ENCODE data around the gene LRCH4. TPM values are rescaled to one million over a fixed set of nuclear protein-coding genes. Genes with fewer than 3 reads are reported as not detected.

The LRCH4 gene
- total and polyA plus RNA-seq, 2 of the 13 experiments (the other 11 are each of a cell fraction or from before 2014, with no cell fraction given), result 7.0 to 9.3 TPM

DNA sequence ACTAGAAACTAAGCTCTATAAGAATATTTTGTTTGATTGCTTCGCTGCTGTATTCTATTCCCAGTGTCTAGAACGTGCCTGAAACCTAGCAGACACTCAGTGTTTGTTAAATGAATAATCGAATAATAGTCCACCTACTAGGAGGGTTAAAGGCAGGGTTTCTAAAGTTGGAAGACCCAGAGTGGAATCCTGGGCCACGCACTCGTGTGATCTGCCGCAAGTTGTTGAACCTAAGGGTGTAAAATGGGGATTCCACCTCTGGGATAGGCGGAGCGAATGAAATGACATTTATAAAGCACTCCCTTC, 47.6 kb downstream of the LRCH4 start:
- DNase-seq (ENCODE audit: low spot score) (no peak), FAIRE-seq (no peak), ATAC-seq (no peak)
- Histone ChIP-seq H2AFZ (ENCODE audit: low read length) (no peak overlapping the region), H3K27ac (ENCODE audit: extremely low read length, insufficient read depth, low read length) (peak overlapping the region; percentile 81), H3K36me3 (replicated peaks in 1 of 2; ENCODE audit: control insufficient read depth in 1 of 2, insufficient read depth in 2 of 2, low read length in 2 of 2) (no peaks in the 10 kb centered on the region; a peak in 1 of 5 replicates), H3K9ac (ENCODE audit: insufficient read depth, low read depth, low read length) (peak overlapping the region; percentile 65), H3K9me3 (ENCODE audit: low read length) (no peaks in the 10 kb centered on the region), H3K4me2 (ENCODE audit: low read depth, low read length) (peak overlapping the region; percentile 98), H3K27me3 (ENCODE audit: control insufficient read depth in 1 of 2, insufficient read depth in 2 of 2, low read length in 2 of 2) (no peaks in the 10 kb centered on the region; a peak in 1 of 5 replicates), H3K4me3 (replicated peaks in 1 of 3; ENCODE audit: insufficient read depth in 1 of 3, low read depth in 2 of 3, low read length in 3 of 3) (peak overlapping the region; percentile 40 to 67 (median 41); a peak in 5 of 6 replicates), H3K4me1 (ENCODE audit: insufficient read depth, low read length) (peaks cover 55% of the 10 kb centered on the region), H4K20me1 (ENCODE audit: insufficient read depth, low read length) (no peaks in the 10 kb centered on the region), H3K79me2 (ENCODE audit: insufficient read depth, low read length) (peaks cover 35% of the 10 kb centered on the region)
- TSS peak; percentile 99 for BruUV-seq (replicated peaks)
- CTCF ChIA-PET (ENCODE audit: low intra/inter-chr PET ratio, low total read pairs), result no interaction called here
- intact Hi-C loops (cut with micrococcal nuclease; ENCODE audit: unreplicated experiment) (loop anchor here (2.0 kb wide), 1 partner anchor 36 kb away; no protein-coding TSS in a partner anchor), in situ Hi-C loops (cut with HindIII; ENCODE audit: extremely low pct_ligation_motif_present, low pct_unique_long_range_greater_than_20kb) (no loop called here)
- 10% methylated on average over 8 of the region's 8 CpGs for WGBS (ENCODE audit: low lambda C conversion rate)
- POLR2A ChIA-PET, result interaction anchor here (1.0 to 2.4 kb wide), 8 partner anchors 11 to 351 kb away, joined by 4 to 19 read pairs (median 6); partner anchors contain the start of genes FBXO24, LRCH4, MOSPD3 and TSC22D4
- TF ChIP-seq, protein P1, sequence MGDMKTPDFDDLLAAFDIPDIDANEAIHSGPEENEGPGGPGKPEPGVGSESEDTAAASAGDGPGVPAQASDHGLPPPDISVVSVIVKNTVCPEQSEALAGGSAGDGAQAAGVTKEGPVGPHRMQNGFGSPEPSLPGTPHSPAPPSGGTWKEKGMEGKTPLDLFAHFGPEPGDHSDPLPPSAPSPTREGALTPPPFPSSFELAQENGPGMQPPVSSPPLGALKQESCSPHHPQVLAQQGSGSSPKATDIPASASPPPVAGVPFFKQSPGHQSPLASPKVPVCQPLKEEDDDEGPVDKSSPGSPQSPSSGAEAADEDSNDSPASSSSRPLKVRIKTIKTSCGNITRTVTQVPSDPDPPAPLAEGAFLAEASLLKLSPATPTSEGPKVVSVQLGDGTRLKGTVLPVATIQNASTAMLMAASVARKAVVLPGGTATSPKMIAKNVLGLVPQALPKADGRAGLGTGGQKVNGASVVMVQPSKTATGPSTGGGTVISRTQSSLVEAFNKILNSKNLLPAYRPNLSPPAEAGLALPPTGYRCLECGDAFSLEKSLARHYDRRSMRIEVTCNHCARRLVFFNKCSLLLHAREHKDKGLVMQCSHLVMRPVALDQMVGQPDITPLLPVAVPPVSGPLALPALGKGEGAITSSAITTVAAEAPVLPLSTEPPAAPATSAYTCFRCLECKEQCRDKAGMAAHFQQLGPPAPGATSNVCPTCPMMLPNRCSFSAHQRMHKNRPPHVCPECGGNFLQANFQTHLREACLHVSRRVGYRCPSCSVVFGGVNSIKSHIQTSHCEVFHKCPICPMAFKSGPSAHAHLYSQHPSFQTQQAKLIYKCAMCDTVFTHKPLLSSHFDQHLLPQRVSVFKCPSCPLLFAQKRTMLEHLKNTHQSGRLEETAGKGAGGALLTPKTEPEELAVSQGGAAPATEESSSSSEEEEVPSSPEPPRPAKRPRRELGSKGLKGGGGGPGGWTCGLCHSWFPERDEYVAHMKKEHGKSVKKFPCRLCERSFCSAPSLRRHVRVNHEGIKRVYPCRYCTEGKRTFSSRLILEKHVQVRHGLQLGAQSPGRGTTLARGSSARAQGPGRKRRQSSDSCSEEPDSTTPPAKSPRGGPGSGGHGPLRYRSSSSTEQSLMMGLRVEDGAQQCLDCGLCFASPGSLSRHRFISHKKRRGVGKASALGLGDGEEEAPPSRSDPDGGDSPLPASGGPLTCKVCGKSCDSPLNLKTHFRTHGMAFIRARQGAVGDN (CRISPR knock-in tag; IDR thresholded peaks at IDR 0.05), result no peak
- TF ChIP-seq ZNF274 (CRISPR knock-in tag; IDR thresholded peaks at IDR 0.05) (no peak), REPIN1 (CRISPR knock-in tag; IDR thresholded peaks at IDR 0.05; ENCODE audit: borderline replicate concordance, low read depth) (no peak), RORA (CRISPR knock-in tag; IDR thresholded peaks at IDR 0.05) (no peak), ZNF30 (CRISPR knock-in tag; IDR thresholded peaks at IDR 0.05) (no peak), ZNF232 (CRISPR knock-in tag; IDR thresholded peaks at IDR 0.05; ENCODE audit: borderline replicate concordance) (0 out of 2 replicates have a peak, but pooled peaks have one; percentile 44), POLR2G (IDR thresholded peaks at IDR 0.05; ENCODE audit: low read depth, low read length) (no peak), ZNF816 (CRISPR knock-in tag; IDR thresholded peaks at IDR 0.05; ENCODE audit: borderline replicate concordance) (no peak), ZFP90 (CRISPR knock-in tag; IDR thresholded peaks at IDR 0.05; ENCODE audit: borderline replicate concordance) (0 out of 2 replicates have a peak, but pooled peaks have one; percentile 5), ZBTB38 (CRISPR knock-in tag; IDR thresholded peaks at IDR 0.05) (no peak), CEBPG (CRISPR knock-in tag; IDR thresholded peaks at IDR 0.05) (no peak), KLF15 (CRISPR knock-in tag; IDR thresholded peaks at IDR 0.05; ENCODE audit: borderline replicate concordance) (0 out of 2 replicates have a peak, but pooled peaks have one; percentile 9), MEF2D (CRISPR knock-in tag; IDR thresholded peaks at IDR 0.05) (no peak), MED8 (CRISPR knock-in tag; IDR thresholded peaks at IDR 0.05; ENCODE audit: insufficient replicate concordance) (peak; percentile 1)
- TF ChIP-seq, protein P2, sequence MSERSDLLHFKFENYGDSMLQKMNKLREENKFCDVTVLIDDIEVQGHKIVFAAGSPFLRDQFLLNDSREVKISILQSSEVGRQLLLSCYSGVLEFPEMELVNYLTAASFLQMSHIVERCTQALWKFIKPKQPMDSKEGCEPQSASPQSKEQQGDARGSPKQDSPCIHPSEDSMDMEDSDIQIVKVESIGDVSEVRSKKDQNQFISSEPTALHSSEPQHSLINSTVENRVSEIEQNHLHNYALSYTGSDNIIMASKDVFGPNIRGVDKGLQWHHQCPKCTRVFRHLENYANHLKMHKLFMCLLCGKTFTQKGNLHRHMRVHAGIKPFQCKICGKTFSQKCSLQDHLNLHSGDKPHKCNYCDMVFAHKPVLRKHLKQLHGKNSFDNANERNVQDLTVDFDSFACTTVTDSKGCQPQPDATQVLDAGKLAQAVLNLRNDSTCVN (CRISPR knock-in tag; IDR thresholded peaks at IDR 0.05; ENCODE audit: borderline replicate concordance), result no peak
- TF ChIP-seq, protein P3, sequence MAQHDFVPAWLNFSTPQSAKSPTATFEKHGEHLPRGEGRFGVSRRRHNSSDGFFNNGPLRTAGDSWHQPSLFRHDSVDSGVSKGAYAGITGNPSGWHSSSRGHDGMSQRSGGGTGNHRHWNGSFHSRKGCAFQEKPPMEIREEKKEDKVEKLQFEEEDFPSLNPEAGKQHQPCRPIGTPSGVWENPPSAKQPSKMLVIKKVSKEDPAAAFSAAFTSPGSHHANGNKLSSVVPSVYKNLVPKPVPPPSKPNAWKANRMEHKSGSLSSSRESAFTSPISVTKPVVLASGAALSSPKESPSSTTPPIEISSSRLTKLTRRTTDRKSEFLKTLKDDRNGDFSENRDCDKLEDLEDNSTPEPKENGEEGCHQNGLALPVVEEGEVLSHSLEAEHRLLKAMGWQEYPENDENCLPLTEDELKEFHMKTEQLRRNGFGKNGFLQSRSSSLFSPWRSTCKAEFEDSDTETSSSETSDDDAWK (CRISPR knock-in tag; IDR thresholded peaks at IDR 0.05), result no peak
- TF ChIP-seq, protein P4, sequence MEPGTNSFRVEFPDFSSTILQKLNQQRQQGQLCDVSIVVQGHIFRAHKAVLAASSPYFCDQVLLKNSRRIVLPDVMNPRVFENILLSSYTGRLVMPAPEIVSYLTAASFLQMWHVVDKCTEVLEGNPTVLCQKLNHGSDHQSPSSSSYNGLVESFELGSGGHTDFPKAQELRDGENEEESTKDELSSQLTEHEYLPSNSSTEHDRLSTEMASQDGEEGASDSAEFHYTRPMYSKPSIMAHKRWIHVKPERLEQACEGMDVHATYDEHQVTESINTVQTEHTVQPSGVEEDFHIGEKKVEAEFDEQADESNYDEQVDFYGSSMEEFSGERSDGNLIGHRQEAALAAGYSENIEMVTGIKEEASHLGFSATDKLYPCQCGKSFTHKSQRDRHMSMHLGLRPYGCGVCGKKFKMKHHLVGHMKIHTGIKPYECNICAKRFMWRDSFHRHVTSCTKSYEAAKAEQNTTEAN (CRISPR knock-in tag; conservative IDR thresholded peaks at IDR 0.05), result 0 out of 2 replicates have a peak, but pooled peaks have one; percentile 14

Measured in HepG2 (cell line).